Keratinocyte (primary cell): ENCODE data around the gene GIPC1.

Source experiments
- EZH2 ChIP-seq: IDR thresholded peaks from one replicate; pipeline ENCODE4 v1.6.1; 2012; ENCODE audit warnings: inconsistent platforms, mild to moderate bottlenecking, low read length, moderate library complexity
- TF ChIP-seq, protein P1 (sequence below), 3 experiments: IDR thresholded peaks in 1 of 3; conservative IDR thresholded peaks in 1 of 3; optimal IDR thresholded peaks in 1 of 3; 2 replicates in 2 of 3; 3 replicates in 1 of 3; pipeline versions ENCODE3 to v1.5.1; 2011; ENCODE audit warnings: low read length in 3 of 3, mild to moderate bottlenecking in 3 of 3, moderate library complexity in 2 of 3, control low read depth in 1 of 3, inconsistent platforms in 1 of 3; ENCODE audit not compliant: insufficient read depth in 2 of 3; ENCODE audit errors: extremely low read depth in 1 of 3

DNA sequence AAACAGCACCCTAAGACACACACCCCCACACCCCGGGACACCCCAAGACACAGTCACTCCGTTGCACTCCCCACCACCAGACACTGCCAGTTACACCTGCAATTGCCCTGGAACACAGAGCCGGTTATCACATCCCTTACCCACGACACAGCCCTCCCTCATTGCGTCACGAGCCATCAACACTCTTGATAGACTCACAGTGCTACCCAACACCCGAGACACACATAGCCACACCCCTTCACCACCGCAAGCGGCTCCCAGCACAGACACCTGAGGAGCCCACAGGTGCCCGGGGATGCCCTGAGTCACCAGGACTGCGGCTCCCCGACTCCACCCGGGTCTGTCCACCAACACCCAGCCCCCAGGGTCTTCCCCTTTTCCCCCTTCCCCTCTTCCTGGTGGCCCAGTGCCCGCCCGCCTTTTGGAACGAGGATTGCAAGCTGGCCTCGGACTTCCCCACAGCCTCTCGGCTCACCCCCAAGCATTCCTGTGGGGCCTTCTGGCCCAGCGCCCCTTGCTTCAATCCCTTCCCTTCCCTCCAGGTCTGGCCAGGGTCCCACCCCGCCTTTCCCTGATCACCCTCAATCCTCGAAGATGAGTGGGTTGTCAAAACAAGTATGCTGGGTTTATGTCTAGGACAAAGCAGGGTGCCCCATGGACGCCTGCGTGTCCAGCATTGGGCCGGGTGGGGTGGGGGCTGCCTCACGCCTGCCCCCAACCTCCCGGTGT, 19.1 kb downstream of the GIPC1 start:
- TF ChIP-seq, protein P1, sequence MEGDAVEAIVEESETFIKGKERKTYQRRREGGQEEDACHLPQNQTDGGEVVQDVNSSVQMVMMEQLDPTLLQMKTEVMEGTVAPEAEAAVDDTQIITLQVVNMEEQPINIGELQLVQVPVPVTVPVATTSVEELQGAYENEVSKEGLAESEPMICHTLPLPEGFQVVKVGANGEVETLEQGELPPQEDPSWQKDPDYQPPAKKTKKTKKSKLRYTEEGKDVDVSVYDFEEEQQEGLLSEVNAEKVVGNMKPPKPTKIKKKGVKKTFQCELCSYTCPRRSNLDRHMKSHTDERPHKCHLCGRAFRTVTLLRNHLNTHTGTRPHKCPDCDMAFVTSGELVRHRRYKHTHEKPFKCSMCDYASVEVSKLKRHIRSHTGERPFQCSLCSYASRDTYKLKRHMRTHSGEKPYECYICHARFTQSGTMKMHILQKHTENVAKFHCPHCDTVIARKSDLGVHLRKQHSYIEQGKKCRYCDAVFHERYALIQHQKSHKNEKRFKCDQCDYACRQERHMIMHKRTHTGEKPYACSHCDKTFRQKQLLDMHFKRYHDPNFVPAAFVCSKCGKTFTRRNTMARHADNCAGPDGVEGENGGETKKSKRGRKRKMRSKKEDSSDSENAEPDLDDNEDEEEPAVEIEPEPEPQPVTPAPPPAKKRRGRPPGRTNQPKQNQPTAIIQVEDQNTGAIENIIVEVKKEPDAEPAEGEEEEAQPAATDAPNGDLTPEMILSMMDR (optimal IDR thresholded peaks at IDR 0.05 in 1 of 3, IDR thresholded peaks at IDR 0.05 in 1 of 3, conservative IDR thresholded peaks at IDR 0.05 in 1 of 3; ENCODE audit: extremely low read depth in 1 of 3, insufficient read depth in 2 of 3, low read length in 3 of 3): no peak
- no peak for TF ChIP-seq EZH2
